K562 (cell line): Measurements from ENCODE around the gene CPNE2. TPM values are rescaled to one million over a fixed set of nuclear protein-coding genes. Genes with fewer than 3 reads are reported as not detected.
A peak's percentile ranks its signal among the peaks of the same experiment; 100 is the strongest.

ENCODE experiments used
- ARNT ChIP-seq, 2 experiments: fragments of 450-650 bp; IDR thresholded peaks; 2 replicates each; pipeline ENCODE4 v1.6.1; 2016; ENCODE audit warnings: mild to moderate bottlenecking in 1 of 2
- ATF4 ChIP-seq: fragments of 450-650 bp; formaldehyde crosslinking; IDR thresholded peaks from 2 replicates; pipeline ENCODE4 v1.4.0; 2022; ENCODE audit warnings: mild to moderate bottlenecking, moderate library complexity
- CBX1 ChIP-seq: sonication (generic); IDR thresholded peaks from 2 replicates; pipeline ENCODE4 v1.6.1; 2016; ENCODE audit warnings: antibody characterized with exemption, low read depth, mild to moderate bottlenecking
- CREM ChIP-seq: IDR thresholded peaks from 2 replicates; pipeline ENCODE4 v1.6.1; 2014; ENCODE audit warnings: antibody characterized with exemption, low read depth
- CTCF ChIP-seq, 3 experiments: IDR thresholded peaks in 2 of 3; conservative IDR thresholded peaks in 1 of 3; 2 replicates each; pipeline ENCODE4 v1.5.1; 2011 to 2012; ENCODE audit warnings: low read length in 3 of 3, mild to moderate bottlenecking in 3 of 3, control low read depth in 2 of 3, improper control_type of control experiment in 1 of 3, inconsistent platforms in 1 of 3, low read depth in 1 of 3, mixed read lengths in 1 of 3, moderate library complexity in 1 of 3; ENCODE audit not compliant: insufficient read depth in 2 of 3
- EP300 ChIP-seq: IDR thresholded peaks from 2 replicates; pipeline ENCODE4 v1.6.1; 2012; ENCODE audit warnings: low read length, improper control_type of control experiment
- HMG20A ChIP-seq: fragments of 450-650 bp; formaldehyde crosslinking; conservative IDR thresholded peaks from 2 replicates; pipeline ENCODE4 v1.4.0; 2020; ENCODE audit warnings: mild to moderate bottlenecking, mixed read lengths
- HMGN3 ChIP-seq: IDR thresholded peaks from 2 replicates; pipeline ENCODE4 v1.6.1; 2011; ENCODE audit warnings: borderline replicate concordance, low read depth, mild to moderate bottlenecking, mixed read lengths, low read length; ENCODE audit not compliant: insufficient read length; ENCODE audit errors: extremely low read depth
- HMGXB4 ChIP-seq: sonication (generic); formaldehyde crosslinking; IDR thresholded peaks from 2 replicates; pipeline ENCODE4 v1.8.1; 2023; ENCODE audit warnings: mild to moderate bottlenecking, missing genetic modification reagents
- MAX ChIP-seq: sonication (generic); formaldehyde crosslinking; IDR thresholded peaks from 2 replicates; pipeline ENCODE4 v1.9.0; 2022; ENCODE audit warnings: mild to moderate bottlenecking, missing genetic modification reagents
- NFATC3 ChIP-seq: fragments of 450-650 bp; IDR thresholded peaks from 2 replicates; pipeline ENCODE4 v1.6.1; 2017; ENCODE audit warnings: mild to moderate bottlenecking
- NFIX ChIP-seq: fragments of 250-450 bp; sonication (Bioruptor Pico); IDR thresholded peaks from 2 replicates; pipeline ENCODE4 v1.4.0; 2020; ENCODE audit warnings: low read depth, mild to moderate bottlenecking, moderate library complexity
- OTX1 ChIP-seq: fragments of 450-650 bp; formaldehyde crosslinking; IDR thresholded peaks from 2 replicates; pipeline ENCODE4 v1.4.0; 2022; ENCODE audit warnings: mild to moderate bottlenecking
- PCBP2 ChIP-seq: fragments of 200-400 bp; formaldehyde crosslinking; IDR thresholded peaks from 2 replicates; pipeline ENCODE4 v1.6.1; 2018; ENCODE audit warnings: low read length, low read depth, mild to moderate bottlenecking, moderate library complexity; ENCODE audit not compliant: poor library complexity, severe bottlenecking
- RBM15 ChIP-seq: fragments of 200-400 bp; formaldehyde crosslinking; IDR thresholded peaks from 2 replicates; pipeline ENCODE4 v1.6.1; 2018; ENCODE audit warnings: mild to moderate bottlenecking, low read length, moderate library complexity; ENCODE audit not compliant: insufficient read depth
- SIN3A ChIP-seq, 2 experiments: fragments of 150-350 bp in 1 of 2; IDR thresholded peaks; 2 replicates each; pipeline ENCODE4 v1.6.1; 2011 to 2016; ENCODE audit warnings: borderline replicate concordance in 2 of 2, low read depth in 2 of 2, low read length in 2 of 2, mild to moderate bottlenecking in 2 of 2, moderate library complexity in 2 of 2; ENCODE audit not compliant: control insufficient read depth in 1 of 2
- TBP ChIP-seq: optimal IDR thresholded peaks from 2 replicates; pipeline ENCODE3; 2011; ENCODE audit warnings: low read depth, low read length, improper control_type of control experiment
- TRIM24 ChIP-seq, 2 experiments: fragments of 450-650 bp; IDR thresholded peaks; 2 replicates each; pipeline ENCODE4 v1.6.1; 2016
- ZBTB17 ChIP-seq: fragments of 450-650 bp; formaldehyde crosslinking; IDR thresholded peaks from 2 replicates; pipeline ENCODE4 v1.4.0; 2020; ENCODE audit warnings: mild to moderate bottlenecking
- ZNF3 ChIP-seq: fragments of 250-450 bp; sonication (Bioruptor Pico); IDR thresholded peaks from 2 replicates; pipeline ENCODE4 v1.5.0; 2021; ENCODE audit warnings: mild to moderate bottlenecking, moderate library complexity
- ZNF384 ChIP-seq: IDR thresholded peaks from 2 replicates; pipeline ENCODE4 v1.6.1; 2012; ENCODE audit warnings: low read depth, low read length, improper control_type of control experiment
- ZNF408 ChIP-seq: fragments of 250-450 bp; sonication (Bioruptor Pico); IDR thresholded peaks from 2 replicates; pipeline ENCODE4 v1.4.0; 2020; ENCODE audit warnings: low read depth, mild to moderate bottlenecking, moderate library complexity
- ZNF589 ChIP-seq: fragments of 200-800 bp; sonication (Bioruptor generic); IDR thresholded peaks from 2 replicates; pipeline ENCODE4 v1.6.1; 2016; ENCODE audit warnings: low read depth, missing genetic modification characterization, missing compliant biosample characterization
- ZNF668 ChIP-seq: fragments of 250-450 bp; sonication (Bioruptor Pico); IDR thresholded peaks from 2 replicates; pipeline ENCODE4 v1.8.0; 2022; ENCODE audit warnings: mild to moderate bottlenecking, inconsistent platforms
- polyA plus RNA-seq, 8 experiments: library from polyadenylated mRNA; depleted of rRNA in 4 of 8; stranded (reverse) in 5 of 8; unstranded in 3 of 8; fragments of >200 nt; fragmentation: Nextera tagmentation in 2 of 8; fragmentation: Illumina TruSeq in 1 of 8; extraction: Ambion mirVana in 2 of 8; extraction: Trizol in 1 of 8; gene quantifications; 2 replicates each; pipeline versions ENCODE4 v1.2.1 to v1.2.3, GENCODE V29; 2011 to 2014; ENCODE audit warnings: inconsistent platforms in 1 of 8, missing spikeins in 1 of 8
- total RNA-seq, 7 experiments: library from RNA; depleted of rRNA in 6 of 7; stranded (reverse); fragments of >200 nt in 6 of 7; fragmentation: Illumina TruSeq in 2 of 7; extraction: Trizol in 2 of 7; gene quantifications; 2 replicates each; pipeline versions ENCODE4 v1.2.1 to v1.2.3, GENCODE V29; 2011 to 2021; ENCODE audit warnings: low replicate concordance in 1 of 7

The CPNE2 gene
- total and polyA plus RNA-seq, 9 of the 15 experiments (the other 6 are each of a cell fraction or from before 2014, with no cell fraction given) = 3.0 to 13.9 (median 8.6) TPM

GRCh38 chr16:57091975-57092785 is at the start of gene CPNE2 (continued):
- TF ChIP-seq CTCF (IDR thresholded peaks at IDR 0.05 in 2 of 3, conservative IDR thresholded peaks at IDR 0.05 in 1 of 3; ENCODE audit: insufficient read depth in 2 of 3, low read depth in 1 of 3, low read length in 3 of 3) (peak in 2 of 3 experiments; percentile 17 to 38; a peak in 1 of 6 replicates), NFATC3 (no peak), ZNF408 (CRISPR knock-in tag) (no peak), TBP (no peak), ZBTB17 (CRISPR knock-in tag) (peak; percentile 65; the same call in 1 of the 2 replicates), HMGN3 (peak; percentile 24), ZNF384 (no peak), PCBP2 (no peak), CBX1 (no peak), SIN3A (IDR thresholded peaks at IDR 0.05; ENCODE audit: borderline replicate concordance in 2 of 2, control insufficient read depth in 1 of 2, low read depth in 2 of 2, low read length in 2 of 2) (no peak), TRIM24 (IDR thresholded peaks at IDR 0.05) (no peak), CREM (no peak), ARNT (IDR thresholded peaks at IDR 0.05) (no peak), OTX1 (no peak), MAX (no peak), HMG20A (CRISPR knock-in tag) (no peak), ZNF3 (CRISPR knock-in tag) (no peak), ZNF668 (CRISPR knock-in tag) (no peak), HMGXB4 (CRISPR knock-in tag) (no peak), NFIX (CRISPR knock-in tag) (no peak), ZNF589 (CRISPR knock-in tag) (no peak), ATF4 (0 out of 2 replicates have a peak, but pooled peaks have one; percentile 17), RBM15 (no peak), EP300 (no peak)
